Chondrocyte (in vitro differentiated cells): ENCODE data around the gene TPX2. TPM values are rescaled to one million over a fixed set of nuclear protein-coding genes. Genes with fewer than 3 reads are reported as not detected.

Experiments used
- DNase-seq: peaks from one replicate; pipeline ENCODE4 v3.0.0; 2021; ENCODE audit warnings: mixed read lengths, low spot score
- H3K27ac Mint-ChIP-seq: one replicate; pipeline ENCODE4 v1.8.0; 2021; ENCODE audit warnings: mild to moderate bottlenecking, moderate library complexity, mixed read lengths; ENCODE audit not compliant: unreplicated experiment
- H3K27me3 Mint-ChIP-seq: 2 replicates; pipeline ENCODE4 v1.8.0; 2021; ENCODE audit warnings: low read depth, mixed read lengths
- H3K36me3 Mint-ChIP-seq: 2 replicates; pipeline ENCODE4 v1.8.0; 2021; ENCODE audit warnings: low read depth, mixed read lengths
- H3K4me1 Mint-ChIP-seq: 2 replicates; pipeline ENCODE4 v1.8.0; 2021; ENCODE audit warnings: low read depth, mild to moderate bottlenecking, mixed read lengths
- H3K4me3 Mint-ChIP-seq: one replicate; pipeline ENCODE4 v1.8.0; 2021; ENCODE audit warnings: mild to moderate bottlenecking, moderate library complexity, mixed read lengths; ENCODE audit not compliant: unreplicated experiment
- H3K9me3 Mint-ChIP-seq: 2 replicates; pipeline ENCODE4 v1.8.0; 2021; ENCODE audit warnings: low read depth, mixed read lengths
- CTCF ChIP-seq: fragments of 200-600 bp; sonication (generic); IDR thresholded peaks from 2 replicates; pipeline ENCODE4 v1.5.0; 2021; ENCODE audit warnings: antibody characterized with exemption, mild to moderate bottlenecking, moderate library complexity
- total RNA-seq: library from RNA; stranded (reverse); gene quantifications from 3 replicates; pipeline ENCODE4 v1.2.1, GENCODE V29; 2021

The TPX2 gene
- total RNA-seq, 1 donor from 2014 or later = 49.6 TPM

GRCh38 chr20:31694842-31695593 is 44.1 kb upstream of the TPX2 start:
- no peaks in the 10 kb centered on the region for H3K9me3 Mint-ChIP-seq
- TF ChIP-seq CTCF = no peak
- peaks cover 68% of the 10 kb centered on the region for H3K4me1 Mint-ChIP-seq
- peak overlapping the region; percentile 77 for H3K27ac Mint-ChIP-seq
- peaks cover 17% of the 10 kb centered on the region for H3K36me3 Mint-ChIP-seq
- H3K27me3 Mint-ChIP-seq = no peaks in the 10 kb centered on the region
- no peak for DNase-seq
- H3K4me3 Mint-ChIP-seq = no peak overlapping the region

- DNase-seq = no peak
- TF ChIP-seq CTCF = no peak
- Mint-ChIP-seq H3K4me3 (no peak overlapping the region), H3K4me1 (peaks cover 68% of the 10 kb centered on the region), H3K9me3 (no peaks in the 10 kb centered on the region), H3K27me3 (no peaks in the 10 kb centered on the region), H3K27ac (peak overlapping the region; percentile 80), H3K36me3 (peaks cover 17% of the 10 kb centered on the region)
These were observed 43.0 kb upstream of the TPX2 start for GRCh38 chr20:31695849-31696804.

GRCh38 chr20:31698243-31698802 is 40.8 kb upstream of the TPX2 start:
- no peak overlapping the region for H3K4me3 Mint-ChIP-seq
- peaks cover 18% of the 10 kb centered on the region for H3K36me3 Mint-ChIP-seq
- DNase-seq = no peak
- peak overlapping the region; percentile 99 for H3K27ac Mint-ChIP-seq
- peaks cover 63% of the 10 kb centered on the region for H3K4me1 Mint-ChIP-seq
- no peaks in the 10 kb centered on the region for H3K9me3 Mint-ChIP-seq
- no peaks in the 10 kb centered on the region for H3K27me3 Mint-ChIP-seq
- TF ChIP-seq CTCF = no peak

- Mint-ChIP-seq H3K4me1 (peaks cover 63% of the 10 kb centered on the region), H3K36me3 (peaks cover 18% of the 10 kb centered on the region), H3K27ac (peak overlapping the region; percentile 99), H3K4me3 (no peak overlapping the region), H3K27me3 (no peaks in the 10 kb centered on the region), H3K9me3 (no peaks in the 10 kb centered on the region)
- TF ChIP-seq CTCF = no peak
- DNase-seq = no peak
These were observed 40.0 kb upstream of the TPX2 start for GRCh38 chr20:31698803-31699718.
